Measurements from ENCODE around the gene DNMT3L.

DNA sequence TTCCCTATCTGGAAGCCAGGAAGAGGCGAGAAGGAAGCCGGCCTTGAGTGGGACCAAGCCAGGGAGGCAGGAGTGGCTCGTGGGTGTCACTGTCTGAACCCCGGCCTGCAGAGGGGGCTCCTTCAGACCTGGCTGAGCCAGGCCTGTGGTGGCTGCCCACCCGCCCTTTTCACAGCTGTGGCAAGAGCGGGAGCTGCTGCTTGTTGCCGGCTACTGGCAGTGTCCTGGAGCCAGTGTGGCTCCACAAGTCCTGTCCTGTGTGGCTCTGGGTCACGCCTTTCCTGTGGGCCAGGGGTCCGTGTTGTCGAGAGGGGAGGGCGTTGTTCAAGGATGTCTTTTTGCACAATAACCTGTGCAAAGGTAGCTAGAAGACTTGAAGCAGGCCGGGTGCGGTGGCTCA is 39.4 kb upstream of the DNMT3L start:
- TF ChIP-seq, protein P1, sequence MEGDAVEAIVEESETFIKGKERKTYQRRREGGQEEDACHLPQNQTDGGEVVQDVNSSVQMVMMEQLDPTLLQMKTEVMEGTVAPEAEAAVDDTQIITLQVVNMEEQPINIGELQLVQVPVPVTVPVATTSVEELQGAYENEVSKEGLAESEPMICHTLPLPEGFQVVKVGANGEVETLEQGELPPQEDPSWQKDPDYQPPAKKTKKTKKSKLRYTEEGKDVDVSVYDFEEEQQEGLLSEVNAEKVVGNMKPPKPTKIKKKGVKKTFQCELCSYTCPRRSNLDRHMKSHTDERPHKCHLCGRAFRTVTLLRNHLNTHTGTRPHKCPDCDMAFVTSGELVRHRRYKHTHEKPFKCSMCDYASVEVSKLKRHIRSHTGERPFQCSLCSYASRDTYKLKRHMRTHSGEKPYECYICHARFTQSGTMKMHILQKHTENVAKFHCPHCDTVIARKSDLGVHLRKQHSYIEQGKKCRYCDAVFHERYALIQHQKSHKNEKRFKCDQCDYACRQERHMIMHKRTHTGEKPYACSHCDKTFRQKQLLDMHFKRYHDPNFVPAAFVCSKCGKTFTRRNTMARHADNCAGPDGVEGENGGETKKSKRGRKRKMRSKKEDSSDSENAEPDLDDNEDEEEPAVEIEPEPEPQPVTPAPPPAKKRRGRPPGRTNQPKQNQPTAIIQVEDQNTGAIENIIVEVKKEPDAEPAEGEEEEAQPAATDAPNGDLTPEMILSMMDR (IDR thresholded peaks at IDR 0.05; ENCODE audit: poor library complexity): no peak
- TF ChIP-seq EZH2 (IDR thresholded peaks at IDR 0.05; ENCODE audit: borderline replicate concordance): no peak
